Lower lobe of right lung (tissue), 2 donors: Measurements from ENCODE around the gene SBF2. TPM values are rescaled to one million over a fixed set of nuclear protein-coding genes. Genes with fewer than 3 reads are reported as not detected.

ENCODE experiments used
- ATAC-seq, 2 donors: fragments of 200-7000 bp; cut with Tn5 transposase; one replicate each; pipeline ENCODE4 v1.9.1; 2020 to 2022; ENCODE audit warnings: mild to moderate bottlenecking in 2 of 2, moderate library complexity in 2 of 2
- DNase-seq: peaks from one replicate; pipeline ENCODE4 v3.0.0-alpha.2; 2020
- H3K27ac ChIP-seq: fragments of 200-600 bp; one replicate; pipeline ENCODE4 v1.8.0; 2022
- H3K27me3 ChIP-seq: fragments of 200-600 bp; one replicate; pipeline ENCODE4 v1.8.0; 2022; ENCODE audit warnings: low read depth
- H3K36me3 ChIP-seq: fragments of 200-600 bp; one replicate; pipeline ENCODE4 v1.8.0; 2022; ENCODE audit warnings: mild to moderate bottlenecking
- H3K4me1 ChIP-seq: fragments of 200-600 bp; one replicate; pipeline ENCODE4 v1.8.0; 2022
- H3K4me3 ChIP-seq: fragments of 200-600 bp; one replicate; pipeline ENCODE4 v1.8.0; 2022; ENCODE audit warnings: mild to moderate bottlenecking
- H3K9me3 ChIP-seq: fragments of 200-600 bp; one replicate; pipeline ENCODE4 v1.8.0; 2022
- intact Hi-C: fragments of 100-400 bp; cut with DNase I; formaldehyde crosslinking; loops from one replicate; pipeline ENCODE4 v1.11.0; 2022
- total RNA-seq: library from RNA; stranded (reverse); fragmentation: NEBNext Ultra II Directional; extraction: Animal tissue kit (Norgen Biotek cat#: 25700); gene quantifications from one replicate; pipeline ENCODE4 v1.2.1, GENCODE V29; 2021
- TF ChIP-seq, protein P1 (sequence below): fragments of 200-600 bp; IDR thresholded peaks from one replicate; pipeline ENCODE4 v1.8.0; 2022; ENCODE audit warnings: antibody characterized with exemption, mild to moderate bottlenecking
- donor health status: DM: no; HTN: yes; CAD: no; lungs with severe emphysema.

The SBF2 gene
- total RNA-seq, 1 donor from 2014 or later, result 41.3 TPM

DNA sequence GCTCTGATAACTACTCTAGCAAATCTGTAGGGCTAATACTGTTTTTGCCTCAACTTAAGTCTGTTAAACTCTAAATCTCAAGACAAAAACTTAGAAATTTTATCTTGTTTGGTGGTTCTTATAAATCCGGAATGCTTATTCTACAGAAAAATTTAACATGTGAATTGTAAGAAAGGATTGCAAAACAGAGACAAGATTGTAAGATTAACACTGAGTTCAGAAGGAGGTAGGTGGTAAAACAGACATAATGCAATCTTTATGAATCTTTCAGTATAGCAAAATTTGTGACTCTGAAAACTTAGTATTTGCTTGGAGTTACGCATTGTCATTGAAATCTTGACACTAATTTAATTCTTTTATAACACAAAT lies 263.9 kb downstream of the SBF2 start:
- Histone ChIP-seq H3K9me3 (no peaks in the 10 kb centered on the region), H3K4me1 (no peaks in the 10 kb centered on the region), H3K27me3 (no peaks in the 10 kb centered on the region), H3K27ac (no peak overlapping the region), H3K4me3 (no peak overlapping the region), H3K36me3 (peaks cover 4% of the 10 kb centered on the region)
- intact Hi-C loops, result no loop called here
- no peak for ATAC-seq
- TF ChIP-seq, protein P1, sequence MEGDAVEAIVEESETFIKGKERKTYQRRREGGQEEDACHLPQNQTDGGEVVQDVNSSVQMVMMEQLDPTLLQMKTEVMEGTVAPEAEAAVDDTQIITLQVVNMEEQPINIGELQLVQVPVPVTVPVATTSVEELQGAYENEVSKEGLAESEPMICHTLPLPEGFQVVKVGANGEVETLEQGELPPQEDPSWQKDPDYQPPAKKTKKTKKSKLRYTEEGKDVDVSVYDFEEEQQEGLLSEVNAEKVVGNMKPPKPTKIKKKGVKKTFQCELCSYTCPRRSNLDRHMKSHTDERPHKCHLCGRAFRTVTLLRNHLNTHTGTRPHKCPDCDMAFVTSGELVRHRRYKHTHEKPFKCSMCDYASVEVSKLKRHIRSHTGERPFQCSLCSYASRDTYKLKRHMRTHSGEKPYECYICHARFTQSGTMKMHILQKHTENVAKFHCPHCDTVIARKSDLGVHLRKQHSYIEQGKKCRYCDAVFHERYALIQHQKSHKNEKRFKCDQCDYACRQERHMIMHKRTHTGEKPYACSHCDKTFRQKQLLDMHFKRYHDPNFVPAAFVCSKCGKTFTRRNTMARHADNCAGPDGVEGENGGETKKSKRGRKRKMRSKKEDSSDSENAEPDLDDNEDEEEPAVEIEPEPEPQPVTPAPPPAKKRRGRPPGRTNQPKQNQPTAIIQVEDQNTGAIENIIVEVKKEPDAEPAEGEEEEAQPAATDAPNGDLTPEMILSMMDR, result no peak
- no peak for DNase-seq

DNA sequence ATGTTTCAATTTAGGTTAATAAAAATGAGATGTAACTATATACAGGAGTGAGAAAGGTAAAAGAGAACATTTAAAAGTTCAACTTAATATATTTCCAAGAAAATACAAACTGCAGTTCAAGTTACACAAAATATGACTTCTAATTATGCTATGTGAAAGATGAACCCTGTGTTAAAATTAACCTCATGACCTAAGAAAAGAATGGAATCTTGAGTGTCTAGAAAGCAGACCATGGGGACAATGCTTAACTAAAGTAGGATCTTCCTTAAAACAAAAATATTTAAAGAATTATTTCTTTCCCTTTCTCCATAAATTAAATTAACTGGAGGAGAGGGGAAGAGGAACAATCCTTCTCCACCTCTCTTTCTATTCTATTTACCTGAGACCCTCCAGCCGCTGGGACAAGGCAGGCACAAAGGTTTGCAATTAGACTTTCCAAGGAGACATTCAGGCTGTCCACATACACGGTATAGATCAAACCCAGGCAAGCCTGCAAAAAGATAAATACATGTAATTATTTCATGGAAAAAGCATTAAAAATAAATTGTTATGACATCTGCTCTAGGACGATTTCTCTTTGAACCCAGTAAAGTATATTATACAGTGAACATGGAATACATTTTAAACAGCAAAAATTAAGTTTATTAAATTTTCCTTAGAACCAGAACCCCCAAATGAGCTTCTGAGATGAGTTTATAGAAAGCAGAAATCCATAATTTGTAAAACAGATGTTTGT lies 264.5 kb downstream of the SBF2 start:
- Histone ChIP-seq H3K27me3 (no peaks in the 10 kb centered on the region), H3K36me3 (peaks cover 4% of the 10 kb centered on the region), H3K4me3 (no peak overlapping the region), H3K27ac (no peak overlapping the region), H3K9me3 (no peaks in the 10 kb centered on the region), H3K4me1 (no peaks in the 10 kb centered on the region)
- no peak for DNase-seq
- no peak for ATAC-seq
- intact Hi-C loops, result no loop called here
- TF ChIP-seq, protein P1, result no peak

DNA sequence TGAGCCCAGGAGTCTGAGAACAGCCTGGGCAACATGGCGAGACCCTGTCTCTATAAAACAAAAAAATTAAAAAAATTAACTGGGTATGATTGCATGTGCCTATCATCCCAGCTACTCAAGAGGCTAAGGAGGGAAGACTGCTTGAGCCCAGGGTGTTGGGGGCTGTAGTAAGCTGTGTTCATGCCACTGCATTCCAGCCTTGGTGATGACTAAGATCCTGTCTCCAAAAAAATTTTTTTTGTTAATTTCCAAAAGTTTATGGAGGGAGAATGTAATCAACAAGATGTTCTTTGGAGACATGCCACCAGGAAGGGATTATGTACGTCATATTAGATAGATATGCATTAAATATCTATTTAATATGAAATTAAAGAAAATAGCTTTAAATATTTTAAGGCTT lies 267.5 kb downstream of the SBF2 start:
- Histone ChIP-seq H3K27me3 (no peaks in the 10 kb centered on the region), H3K36me3 (peaks cover 4% of the 10 kb centered on the region), H3K9me3 (no peaks in the 10 kb centered on the region), H3K4me3 (no peak overlapping the region), H3K4me1 (peaks cover 4% of the 10 kb centered on the region), H3K27ac (no peak overlapping the region)
- no peak for ATAC-seq
- TF ChIP-seq, protein P1, result no peak
- DNase-seq, result no peak
- intact Hi-C loops, result no loop called here

DNA sequence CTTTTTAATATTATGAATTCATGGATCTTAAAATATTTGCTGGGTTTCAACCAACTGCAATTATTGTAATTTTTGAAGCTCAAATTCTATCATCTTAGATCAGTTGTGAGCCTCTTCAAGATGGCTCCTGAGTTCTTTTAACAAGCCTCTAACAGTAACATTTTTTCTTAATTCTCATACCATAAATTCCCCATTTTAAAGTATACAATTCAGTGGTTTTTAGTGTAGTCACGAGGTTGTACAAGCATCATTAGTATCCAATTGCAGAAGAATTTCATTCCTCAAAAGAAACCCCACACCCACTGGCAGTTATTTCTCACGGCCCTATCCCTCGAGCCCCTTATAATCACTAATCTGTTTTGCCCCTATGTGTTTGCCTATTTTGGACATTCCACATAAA lies 270.8 kb downstream of the SBF2 start:
- intact Hi-C loops, result no loop called here
- ATAC-seq, result no peak
- Histone ChIP-seq H3K27ac (no peak overlapping the region), H3K4me3 (no peak overlapping the region), H3K27me3 (no peaks in the 10 kb centered on the region), H3K4me1 (peaks cover 4% of the 10 kb centered on the region), H3K9me3 (no peaks in the 10 kb centered on the region), H3K36me3 (peaks cover 4% of the 10 kb centered on the region)
- no peak for DNase-seq
- TF ChIP-seq, protein P1, result no peak

DNA sequence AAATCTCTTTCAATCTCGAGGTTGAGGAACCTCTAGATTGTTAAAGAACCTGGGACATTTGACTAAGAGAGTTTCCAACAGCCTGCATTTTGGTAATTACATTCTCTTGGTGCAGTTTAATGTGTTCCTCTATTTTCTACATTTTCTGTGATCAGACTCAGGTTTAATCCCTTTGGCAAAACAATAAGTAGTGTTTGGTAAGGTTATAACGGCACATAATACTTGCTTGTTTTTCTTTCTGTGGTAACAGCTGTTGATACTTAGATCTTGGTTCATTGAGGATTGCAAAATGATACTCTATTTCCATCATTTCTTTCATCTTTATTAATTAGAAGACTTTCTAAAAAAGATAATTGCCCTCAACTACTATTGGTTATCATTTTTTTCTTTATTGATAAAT lies 271.3 kb downstream of the SBF2 start:
- no peak overlapping the region for H3K27ac ChIP-seq
- H3K4me3 ChIP-seq, result no peak overlapping the region
- no peak for DNase-seq

More for the DNA sequence above, 271.3 kb downstream of the SBF2 start:
- ATAC-seq, result no peak
- Histone ChIP-seq H3K9me3 (no peaks in the 10 kb centered on the region), H3K4me1 (peaks cover 4% of the 10 kb centered on the region), H3K27me3 (no peaks in the 10 kb centered on the region), H3K36me3 (peaks cover 4% of the 10 kb centered on the region)
- intact Hi-C loops, result no loop called here
- TF ChIP-seq, protein P1, result no peak
